Skin of body (tissue), 3 donors: Measurements from ENCODE around the gene APBA3. TPM values are rescaled to one million over a fixed set of nuclear protein-coding genes. Genes with fewer than 3 reads are reported as not detected.

Source experiments
- DNase-seq: peaks from one replicate; lab custom pipeline; 2025; lab: John Stamatoyannopoulos, UW
- small RNA-seq: library from RNA; depleted of rRNA; stranded (forward); fragments of <200 nt; gene quantifications from one replicate; pipeline ENCODE3, GENCODE V24; 2014; ENCODE audit warnings: low replicate concordance
- total RNA-seq: library from RNA; depleted of rRNA; stranded (reverse); fragments of >200 nt; gene quantifications from one replicate; pipeline ENCODE4 v1.2.3, GENCODE V29; 2014

Gene APBA3
- total RNA-seq, 1 donor from 2014 or later, result 14.6 TPM

DNA sequence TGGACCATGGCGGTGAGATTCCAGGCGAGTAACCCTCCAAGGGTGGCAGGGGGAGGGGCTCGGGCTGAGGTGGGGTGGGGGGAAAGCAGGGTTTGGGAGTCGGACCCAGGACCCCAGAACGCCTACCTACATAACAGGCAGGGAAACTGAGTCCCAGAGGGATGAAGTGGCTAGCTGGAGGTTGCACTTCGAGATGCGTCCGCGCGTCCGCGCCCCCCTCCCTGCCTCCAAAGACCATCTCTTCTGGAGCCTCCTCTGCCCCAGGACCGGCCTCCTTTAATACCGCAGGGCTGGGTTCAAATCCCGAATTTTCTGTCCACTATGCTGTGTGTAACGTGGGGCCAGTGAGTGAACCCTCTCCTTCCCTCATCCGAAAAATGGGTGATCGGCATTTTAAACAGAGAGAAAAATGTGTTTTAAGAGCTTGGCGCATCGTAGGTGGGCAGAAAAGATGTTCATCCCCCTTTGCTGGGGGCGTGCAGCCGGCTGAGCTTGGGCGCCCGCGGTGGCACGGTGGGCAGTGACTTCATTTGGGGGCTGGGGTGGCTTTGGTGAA is 39.5 kb downstream of the APBA3 start:
- no peak for DNase-seq

DNA sequence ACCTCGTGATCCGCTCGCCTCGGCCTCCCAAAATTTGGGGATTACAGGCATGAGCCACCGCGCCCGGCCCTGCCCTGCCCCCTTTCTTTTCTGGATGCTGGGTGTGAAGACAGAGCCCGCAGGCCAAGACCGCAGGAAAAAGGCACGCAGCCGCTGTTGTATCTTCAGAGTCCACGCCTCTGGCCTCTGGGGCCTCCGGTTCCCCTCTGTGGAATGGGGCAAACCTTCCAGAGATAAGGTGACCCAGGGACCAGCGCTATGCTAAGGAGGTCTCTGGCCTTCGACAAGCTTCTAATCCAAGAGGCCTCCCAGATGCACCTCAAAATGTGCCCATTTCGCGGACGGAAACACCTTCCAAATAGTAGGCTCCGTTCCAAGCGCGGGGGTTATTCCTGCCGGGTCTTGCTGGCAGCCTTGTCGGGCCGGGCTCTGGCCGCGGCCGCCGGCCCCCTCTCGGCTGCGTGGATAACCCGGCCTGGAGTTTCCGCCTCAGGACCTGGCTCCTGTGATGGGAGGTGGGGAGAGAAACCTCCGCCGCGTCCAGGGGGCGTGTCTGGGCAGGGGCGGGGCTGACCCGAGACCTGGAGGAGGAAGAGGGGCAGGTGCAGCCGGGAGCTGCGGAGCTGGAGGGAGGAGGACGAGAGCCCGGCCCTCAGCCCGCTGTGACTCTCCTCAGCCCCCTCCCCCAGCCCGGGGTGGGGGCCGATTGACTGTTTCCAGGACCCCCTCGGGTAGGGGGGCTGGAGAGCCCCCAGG is 40.2 kb downstream of the APBA3 start:
- peak; percentile 35 for DNase-seq

DNA sequence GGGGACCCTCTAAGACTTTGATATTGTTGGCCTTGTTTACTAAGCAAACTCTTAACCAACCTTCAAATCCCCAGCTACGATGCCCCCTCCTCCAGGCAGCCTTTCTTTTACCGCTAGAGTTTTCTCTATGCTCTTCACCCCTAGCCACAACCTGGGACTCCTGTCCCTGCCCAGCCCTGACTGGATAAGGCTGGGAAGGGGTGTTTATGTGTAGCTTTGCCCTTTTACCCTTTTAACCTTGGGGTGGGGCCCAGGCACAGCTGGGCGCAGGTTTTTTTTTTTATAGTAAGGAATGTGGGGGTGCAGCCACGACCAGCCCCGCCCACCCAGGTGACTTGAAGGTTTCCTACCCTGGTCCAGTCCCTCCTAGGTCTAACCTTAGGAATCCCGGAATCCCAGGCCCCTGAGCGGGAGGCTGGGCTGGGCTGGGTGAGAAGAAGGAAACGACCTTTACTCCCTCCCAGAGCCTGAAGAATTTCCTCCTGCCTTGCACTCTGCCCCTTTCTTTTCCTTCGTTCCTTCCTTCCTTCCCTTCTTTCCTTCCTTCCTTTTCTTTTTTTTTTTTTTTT is 41.1 kb downstream of the APBA3 start:
- no peak for DNase-seq

- DNase-seq, result no peak
Observed at GRCh38 chr19:3719868-3720267, 41.6 kb downstream of the APBA3 start.

DNA sequence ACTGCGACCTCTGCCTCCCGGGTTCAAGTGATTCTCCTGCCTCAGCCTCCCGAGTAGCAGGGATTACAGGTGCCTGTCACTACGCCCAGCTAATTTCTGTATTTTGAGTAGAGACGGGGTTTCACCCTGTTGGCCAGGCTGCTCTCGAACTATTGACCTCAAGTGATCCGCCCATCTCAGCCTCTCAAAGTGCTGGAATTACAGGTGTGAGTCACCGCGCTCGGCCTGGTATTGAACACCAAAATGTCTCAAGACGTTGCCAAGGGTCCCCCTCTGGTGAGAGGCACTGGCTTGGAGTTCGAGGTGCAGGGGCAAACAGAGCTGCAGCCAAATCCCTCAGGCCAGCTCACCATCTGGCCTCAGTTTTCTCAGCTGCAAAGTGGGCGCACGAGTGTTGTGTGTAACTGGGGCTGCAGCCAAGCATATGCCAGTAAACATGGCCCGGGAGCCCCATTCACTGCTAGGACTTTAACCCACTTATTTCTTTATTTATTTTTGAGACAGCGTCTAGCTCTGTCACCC is 45.3 kb downstream of the APBA3 start:
- DNase-seq, result no peak

DNA sequence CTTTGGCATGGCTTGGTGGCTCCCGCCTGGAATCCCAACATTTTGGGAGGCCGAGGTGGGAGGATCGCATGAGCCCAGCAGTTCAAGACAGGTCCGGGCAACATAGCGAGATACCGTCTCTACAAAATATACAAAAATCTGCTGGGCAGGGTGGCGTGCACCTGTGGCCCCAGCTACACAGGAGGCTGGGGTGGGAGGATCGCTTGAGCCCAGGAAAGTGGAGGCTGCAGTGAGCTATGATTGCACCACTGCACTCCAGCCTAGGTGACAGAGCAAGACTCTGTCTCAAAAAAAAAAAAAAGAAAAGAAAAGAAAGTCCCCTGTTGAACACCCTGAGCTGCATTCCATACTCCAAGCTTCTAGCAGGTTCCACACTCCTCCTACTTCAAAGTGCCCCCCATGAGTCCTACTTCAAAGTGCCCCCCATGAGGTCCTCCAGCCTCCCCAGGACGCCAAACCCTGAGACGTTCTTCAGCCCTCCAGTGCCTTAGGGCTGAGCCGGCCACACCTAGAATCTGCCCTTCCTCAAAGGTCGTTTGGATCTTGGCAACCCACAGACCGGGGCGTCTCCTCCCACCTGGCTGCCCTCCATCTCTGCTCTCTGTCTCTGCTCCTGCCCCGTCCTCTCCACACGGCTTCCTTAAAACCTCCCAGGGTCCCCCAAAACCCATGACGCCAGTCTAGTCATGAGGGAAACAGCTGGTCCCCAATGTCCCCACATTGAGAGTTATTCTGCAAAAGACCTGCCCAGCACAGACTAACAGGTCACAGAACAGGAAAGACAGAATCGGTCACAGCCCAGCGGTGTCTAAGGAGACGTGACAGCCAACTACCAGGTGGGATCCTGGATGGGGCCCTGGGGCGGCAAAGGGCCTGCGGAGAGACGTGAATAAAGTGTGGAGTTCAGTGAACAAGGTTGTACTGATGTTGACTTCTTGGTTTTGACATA is 48.6 kb downstream of the APBA3 start:
- DNase-seq, result no peak

DNA sequence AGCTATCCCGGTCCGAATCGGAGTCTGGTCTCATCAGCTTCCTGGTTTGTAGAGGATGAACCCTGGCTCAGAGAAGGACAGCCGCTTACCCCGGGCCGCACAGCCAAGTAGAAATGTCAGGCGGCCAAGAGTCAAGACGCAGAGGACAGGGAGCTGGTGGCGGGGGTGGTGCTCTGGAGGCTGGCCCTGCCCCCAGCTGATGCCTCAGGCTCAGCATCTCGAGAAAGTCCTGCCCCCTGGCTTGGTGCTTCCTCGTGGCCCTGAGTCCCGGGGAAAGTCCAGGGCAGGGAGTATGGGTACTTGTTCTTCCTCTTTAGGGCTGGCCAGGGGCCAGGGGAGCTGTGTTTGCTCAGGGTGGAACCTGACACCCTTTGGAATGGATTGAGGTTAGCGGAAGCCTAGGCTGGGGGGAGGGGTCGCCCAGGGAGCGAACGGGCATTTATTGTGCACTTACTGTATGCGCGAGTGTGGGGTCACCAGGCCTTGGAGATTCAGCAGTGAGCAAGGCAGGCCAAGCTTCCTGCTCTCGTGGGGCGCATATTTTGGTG is 51.2 kb downstream of the APBA3 start:
- DNase-seq, result no peak

DNA sequence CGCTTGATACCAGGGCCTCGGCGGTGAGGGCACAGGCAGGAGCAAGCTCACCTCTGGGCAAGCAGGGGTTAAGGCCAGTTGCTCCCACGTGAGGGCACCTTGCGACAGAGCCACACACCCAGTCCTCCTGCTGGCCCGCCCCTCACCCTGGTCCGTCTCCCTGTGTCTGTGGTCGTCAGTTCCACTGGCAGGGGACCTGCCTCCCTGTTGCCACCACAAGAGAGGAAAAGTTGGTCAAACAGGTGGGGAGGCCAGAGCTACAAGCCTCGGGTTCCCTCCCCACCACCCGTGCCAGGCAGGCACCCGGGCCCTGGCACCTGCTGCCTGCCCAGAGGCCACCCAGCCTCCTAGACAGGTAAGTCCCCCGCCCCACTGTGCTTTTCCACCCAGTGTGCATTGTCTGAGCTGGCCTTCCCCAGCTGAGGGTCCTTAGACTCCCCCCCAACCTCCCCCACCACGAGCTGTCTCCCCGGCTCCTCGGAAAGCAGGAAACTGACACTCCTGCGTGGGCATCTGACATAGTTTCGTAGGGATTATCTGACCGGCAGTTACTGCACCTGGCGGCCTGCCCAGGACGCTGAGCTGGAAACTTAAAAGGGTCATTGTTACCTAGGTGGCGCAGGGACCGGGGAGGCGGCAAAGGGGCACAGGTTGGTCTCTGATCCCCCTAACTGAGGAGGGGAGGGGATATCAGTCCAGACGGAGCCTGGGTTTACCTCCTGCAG is 53.1 kb downstream of the APBA3 start, which contains the start of gene TJP3:
Gene TJP3 (plus strand): TSS at position 178 of the 725 bp plus-strand sequence. CDS start 20,049 bp downstream, outside the sequence.
- DNase-seq, result no peak

GRCh38 chr19:3707868-3708206 is 53.7 kb downstream of the APBA3 start:
- DNase-seq, result no peak

GRCh38 chr19:3701200-3701599 is 60.3 kb downstream of the APBA3 start:
- no peak for DNase-seq

Small RNA genes lying within 50 kb of the gene (small RNA-seq; reads per million reads assigned to genes)
- gene AC005777.1, result not detected

Other genes starting within 250 kb of the APBA3 start
- gene TEKTIP1, start 222.5 kb downstream of the APBA3 start, total RNA-seq, result not detected
- gene MFSD12, start 204.1 kb downstream of the APBA3 start, total RNA-seq, result 23.6 TPM
- gene HMG20B, start 188.7 kb downstream of the APBA3 start, total RNA-seq, result 44.1 TPM
- 0.20 TPM for gene GIPC3, start 176.2 kb downstream of the APBA3 start, total RNA-seq
- gene TBXA2R, start 154.8 kb downstream of the APBA3 start, total RNA-seq, result 1.2 TPM
- 12.8 TPM for gene CACTIN, start 134.9 kb downstream of the APBA3 start, total RNA-seq
- 8.9 TPM for gene PIP5K1C, start 61.2 kb downstream of the APBA3 start, total RNA-seq
- 1.2 TPM for gene TJP3, start 53.3 kb downstream of the APBA3 start, total RNA-seq
- gene MRPL54, start 990 bp upstream of the APBA3 start, total RNA-seq, result 27.3 TPM
- not detected for gene RAX2, start 10.5 kb upstream of the APBA3 start, total RNA-seq
- gene MATK, start 24.7 kb upstream of the APBA3 start, total RNA-seq, result 0.99 TPM
- 0.30 TPM for gene ZFR2, start 107.3 kb upstream of the APBA3 start, total RNA-seq
- gene ATCAY, start 119.0 kb upstream of the APBA3 start, total RNA-seq, result 0.20 TPM
- gene NMRK2, start 171.4 kb upstream of the APBA3 start, total RNA-seq, result 3.6 TPM
- gene DAPK3, start 209.4 kb upstream of the APBA3 start, total RNA-seq, result 52.5 TPM
- gene EEF2, start 223.8 kb upstream of the APBA3 start, total RNA-seq, result 1,711 TPM
- gene PIAS4, start 246.0 kb upstream of the APBA3 start, total RNA-seq, result 22.9 TPM